HG02571 (cell line): ENCODE data around the gene CTAG2.
"Not testable (repeated sequence)": the region's sequence is repeated elsewhere in the genome, so short reads cannot be mapped to it uniquely, and the experiment has no call there.

Source experiments
- ATAC-seq: cut with Tn5 transposase; IDR thresholded peaks from one replicate; pipeline ENCODE4 v1.9.1; 2021; ENCODE audit warnings: mild to moderate bottlenecking, moderate library complexity; ENCODE audit not compliant: unreplicated experiment

CTAG2 gene

GRCh38 chrX:154653413-154653812 is at the start of gene CTAG2:
TSS of gene CTAG2 (minus strand) at chrX:154653579. CDS start at chrX:154653515, 64 bp downstream.
- ATAC-seq: not testable (repeated sequence)

- ATAC-seq: no peak
These were observed 45.4 kb upstream of the CTAG2 start for GRCh38 chrX:154698630-154699248.

- no peak for ATAC-seq
These were observed 43.3 kb upstream of the CTAG2 start for GRCh38 chrX:154696676-154697045.

GRCh38 chrX:154695911-154696675 is 42.7 kb upstream of the CTAG2 start:
- no peak for ATAC-seq

- ATAC-seq: no peak
These were observed 40.0 kb upstream of the CTAG2 start for GRCh38 chrX:154693394-154693793.

GRCh38 chrX:154690438-154690837 is 37.1 kb upstream of the CTAG2 start:
- not testable (repeated sequence) for ATAC-seq

GRCh38 chrX:154672084-154672483 is 18.7 kb upstream of the CTAG2 start:
- not testable (repeated sequence) for ATAC-seq

- ATAC-seq: not testable (repeated sequence)
These were observed 17.5 kb upstream of the CTAG2 start for GRCh38 chrX:154670848-154671247.

- ATAC-seq: no peak
These were observed 8.5 kb upstream of the CTAG2 start for GRCh38 chrX:154661899-154662298.

- no peak for ATAC-seq
These were observed 7.8 kb upstream of the CTAG2 start for GRCh38 chrX:154661170-154661569.

- no peak for ATAC-seq
These were observed 7.2 kb upstream of the CTAG2 start for GRCh38 chrX:154660541-154660940.

- ATAC-seq: no peak
These were observed 5.6 kb upstream of the CTAG2 start for GRCh38 chrX:154658957-154659356.

- no peak for ATAC-seq
These were observed 4.8 kb upstream of the CTAG2 start for GRCh38 chrX:154658187-154658586.

- ATAC-seq: no peak
These were observed 3.9 kb upstream of the CTAG2 start for GRCh38 chrX:154657226-154657805.

- no peak for ATAC-seq
These were observed 2.4 kb upstream of the CTAG2 start for GRCh38 chrX:154655786-154656185.

- ATAC-seq: no peak
These were observed 2.0 kb upstream of the CTAG2 start for GRCh38 chrX:154655346-154655745.

GRCh38 chrX:154654925-154655324 is 1.5 kb upstream of the CTAG2 start:
- no peak for ATAC-seq

GRCh38 chrX:154654372-154654771 is 993 bp upstream of the CTAG2 start:
- ATAC-seq: no peak

GRCh38 chrX:154653048-154653401 is 354 bp downstream of the CTAG2 start:
- ATAC-seq: no peak

GRCh38 chrX:154652311-154653047 is 900 bp downstream of the CTAG2 start:
- ATAC-seq: no peak

- ATAC-seq: no peak
These were observed 3.2 kb downstream of the CTAG2 start for GRCh38 chrX:154650221-154650510.
